Fibroblast of pulmonary artery (primary cell): ENCODE measurements around the gene JAKMIP1.

Experiments
- DNase-seq: peaks from one replicate; pipeline ENCODE4 v3.0.0-alpha.2; 2010; ENCODE audit warnings: low read depth
- H3K4me3 ChIP-seq: replicated peaks from 2 replicates; pipeline ENCODE4 v1.5.1; 2011; ENCODE audit warnings: low read depth, mild to moderate bottlenecking, control low read depth, low read length, moderate library complexity
- TF ChIP-seq, protein P1 (sequence below): IDR thresholded peaks from 2 replicates; pipeline ENCODE4 v1.5.1; 2011; ENCODE audit warnings: mild to moderate bottlenecking, control low read depth, low read length, inconsistent platforms; ENCODE audit errors: missing control alignments

The JAKMIP1 gene

DNA sequence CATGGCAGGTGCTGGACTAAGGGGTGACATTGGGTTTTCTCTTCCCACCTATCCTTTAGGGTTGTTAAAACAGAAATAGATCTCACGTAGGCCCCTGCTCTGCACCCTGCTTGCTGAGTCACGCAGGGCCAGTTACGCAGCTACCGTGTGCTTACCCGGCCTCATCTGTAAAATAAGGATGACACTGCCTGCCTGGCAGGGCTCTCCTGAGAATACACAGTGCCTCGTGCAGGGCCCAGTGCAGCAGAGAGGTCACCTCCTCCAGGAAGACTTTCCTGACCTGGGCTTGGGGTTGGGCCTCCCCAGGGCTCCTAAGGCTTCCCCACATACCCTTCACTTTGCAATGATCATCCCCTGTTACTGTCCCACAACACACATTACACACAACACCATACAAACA, 33.6 kb upstream of the JAKMIP1 start:
- no peak for DNase-seq
- TF ChIP-seq, protein P1, sequence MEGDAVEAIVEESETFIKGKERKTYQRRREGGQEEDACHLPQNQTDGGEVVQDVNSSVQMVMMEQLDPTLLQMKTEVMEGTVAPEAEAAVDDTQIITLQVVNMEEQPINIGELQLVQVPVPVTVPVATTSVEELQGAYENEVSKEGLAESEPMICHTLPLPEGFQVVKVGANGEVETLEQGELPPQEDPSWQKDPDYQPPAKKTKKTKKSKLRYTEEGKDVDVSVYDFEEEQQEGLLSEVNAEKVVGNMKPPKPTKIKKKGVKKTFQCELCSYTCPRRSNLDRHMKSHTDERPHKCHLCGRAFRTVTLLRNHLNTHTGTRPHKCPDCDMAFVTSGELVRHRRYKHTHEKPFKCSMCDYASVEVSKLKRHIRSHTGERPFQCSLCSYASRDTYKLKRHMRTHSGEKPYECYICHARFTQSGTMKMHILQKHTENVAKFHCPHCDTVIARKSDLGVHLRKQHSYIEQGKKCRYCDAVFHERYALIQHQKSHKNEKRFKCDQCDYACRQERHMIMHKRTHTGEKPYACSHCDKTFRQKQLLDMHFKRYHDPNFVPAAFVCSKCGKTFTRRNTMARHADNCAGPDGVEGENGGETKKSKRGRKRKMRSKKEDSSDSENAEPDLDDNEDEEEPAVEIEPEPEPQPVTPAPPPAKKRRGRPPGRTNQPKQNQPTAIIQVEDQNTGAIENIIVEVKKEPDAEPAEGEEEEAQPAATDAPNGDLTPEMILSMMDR, result no peak
- no peak overlapping the region for H3K4me3 ChIP-seq

DNA sequence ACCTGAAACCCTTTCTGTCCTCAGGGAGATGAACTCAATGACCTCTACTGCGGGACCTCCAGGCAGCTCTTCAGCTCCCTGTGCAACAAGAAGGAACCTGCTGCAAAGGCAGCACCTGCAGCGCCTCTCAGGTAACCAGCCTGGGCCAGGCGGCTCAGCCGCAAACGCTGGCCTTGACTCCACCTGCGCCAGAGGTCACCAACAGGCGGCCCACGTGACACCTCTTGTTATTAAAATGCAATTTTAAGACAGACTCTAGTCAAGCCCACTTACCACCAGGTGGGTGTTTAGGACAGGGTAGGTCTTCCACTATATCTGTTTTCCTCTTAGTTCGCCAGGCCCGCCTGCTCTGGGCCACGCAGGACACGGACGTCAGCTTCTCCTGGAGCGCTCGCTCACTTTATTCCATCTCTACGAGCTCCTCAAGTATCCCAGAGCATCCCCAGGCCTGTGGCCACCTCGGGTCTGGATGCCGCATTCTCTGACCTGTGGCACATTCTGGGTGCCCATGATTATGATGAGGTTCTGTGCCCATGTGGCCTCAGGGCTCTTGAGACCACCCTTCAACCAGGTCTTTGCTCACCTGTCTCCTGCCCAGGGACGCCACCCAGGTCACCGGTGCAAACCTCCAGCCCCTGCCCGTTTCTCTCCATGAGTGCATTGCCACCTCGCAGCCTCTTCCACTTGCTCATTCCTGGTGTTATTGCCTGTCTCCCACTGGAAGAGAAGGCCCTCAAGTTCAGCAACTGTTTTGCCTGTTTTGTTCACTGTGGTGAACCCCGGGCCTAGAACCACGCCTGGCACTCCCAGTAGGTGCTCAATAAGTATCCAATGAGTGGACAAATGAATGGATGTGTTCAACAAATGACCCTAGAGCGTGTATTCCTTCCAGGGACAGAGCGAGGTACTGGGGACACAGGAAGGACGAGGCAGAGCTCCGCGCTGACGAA, 32.8 kb upstream of the JAKMIP1 start:
- DNase-seq, result no peak
- TF ChIP-seq, protein P1, result no peak
- no peak overlapping the region for H3K4me3 ChIP-seq

DNA sequence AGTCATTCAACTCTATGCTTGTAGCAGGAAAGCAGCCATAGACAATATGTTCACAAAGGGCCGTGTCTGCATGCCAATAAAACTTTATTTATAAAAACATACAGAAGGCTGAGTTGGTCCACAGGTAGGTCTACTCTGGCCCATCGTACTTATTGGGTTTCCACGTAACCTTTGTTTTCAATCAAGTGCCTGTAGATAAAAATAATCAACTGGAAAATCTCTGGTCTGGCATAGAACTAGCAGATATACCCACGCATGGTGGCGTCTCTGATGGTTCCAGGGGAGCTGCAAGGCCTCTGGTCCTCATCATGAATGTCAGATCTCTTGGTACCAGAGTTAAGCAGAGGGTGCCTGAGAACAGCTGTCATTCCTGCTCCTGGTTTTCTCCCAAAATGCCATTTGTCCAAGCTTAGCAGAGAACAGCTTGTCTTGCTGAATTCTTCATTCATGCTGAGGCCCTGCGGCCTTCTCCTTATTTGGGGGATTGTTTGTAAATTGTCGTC, 31.4 kb upstream of the JAKMIP1 start:
- TF ChIP-seq, protein P1, result no peak

DNA sequence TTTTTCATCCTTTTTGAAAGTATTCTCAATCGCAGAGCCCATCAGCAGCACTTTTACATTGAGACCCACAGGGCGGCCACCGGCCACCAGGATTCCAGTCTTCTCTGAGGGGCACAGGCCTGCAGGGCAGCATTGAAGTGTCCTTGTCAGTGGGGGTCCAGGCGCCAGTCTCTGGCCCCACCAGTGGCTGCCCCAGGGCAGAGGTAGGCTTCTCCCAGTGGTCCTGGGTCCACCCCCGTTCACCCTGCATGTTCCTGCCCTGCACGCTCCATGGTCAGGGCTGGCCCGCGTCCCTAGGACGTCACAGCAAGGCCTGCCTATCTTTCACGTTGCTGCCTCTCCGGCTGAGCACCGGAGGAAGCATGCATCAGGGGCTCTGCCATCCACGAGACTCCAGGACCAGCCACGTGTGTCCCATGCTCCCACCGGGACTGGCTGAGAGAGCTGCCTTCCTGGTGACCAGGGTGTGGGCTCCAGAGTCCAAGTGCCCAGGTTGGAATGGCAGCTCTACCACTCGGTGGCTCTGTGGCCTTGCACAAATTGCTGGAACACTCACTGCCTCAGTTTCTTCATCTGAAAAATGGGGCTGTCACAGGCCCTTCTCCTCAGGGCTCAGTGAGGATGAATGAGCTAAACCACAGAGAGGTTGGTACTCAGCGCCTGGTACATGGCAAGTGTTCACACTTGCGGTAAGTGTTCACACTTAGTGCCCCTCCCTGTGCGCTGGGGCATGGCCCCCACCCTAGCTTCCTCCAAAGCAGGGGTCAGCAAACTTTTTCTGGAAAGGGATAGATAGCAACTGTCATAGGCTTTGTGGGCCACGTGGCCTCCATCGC, 30.7 kb upstream of the JAKMIP1 start:
- H3K4me3 ChIP-seq, result no peak overlapping the region
- DNase-seq, result no peak
- TF ChIP-seq, protein P1, result no peak

More for the DNA sequence above, 31.4 kb upstream of the JAKMIP1 start:
- H3K4me3 ChIP-seq, result no peak overlapping the region
- no peak for DNase-seq

DNA sequence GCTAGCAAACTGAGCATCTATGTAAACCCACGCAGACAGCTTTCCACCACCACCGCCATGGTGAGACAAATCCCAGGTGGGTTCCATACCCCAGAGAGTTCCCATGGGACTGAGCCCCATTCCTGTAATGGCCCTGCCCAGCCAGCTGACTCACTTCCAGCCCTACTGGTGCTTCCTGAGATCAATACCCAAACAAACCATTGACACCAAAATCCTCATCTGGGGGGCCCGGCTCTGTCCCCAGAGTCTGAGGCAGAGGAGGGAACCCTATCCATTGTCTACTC, 30.1 kb upstream of the JAKMIP1 start:
- H3K4me3 ChIP-seq, result no peak overlapping the region
- TF ChIP-seq, protein P1, result no peak
- DNase-seq, result no peak

DNA sequence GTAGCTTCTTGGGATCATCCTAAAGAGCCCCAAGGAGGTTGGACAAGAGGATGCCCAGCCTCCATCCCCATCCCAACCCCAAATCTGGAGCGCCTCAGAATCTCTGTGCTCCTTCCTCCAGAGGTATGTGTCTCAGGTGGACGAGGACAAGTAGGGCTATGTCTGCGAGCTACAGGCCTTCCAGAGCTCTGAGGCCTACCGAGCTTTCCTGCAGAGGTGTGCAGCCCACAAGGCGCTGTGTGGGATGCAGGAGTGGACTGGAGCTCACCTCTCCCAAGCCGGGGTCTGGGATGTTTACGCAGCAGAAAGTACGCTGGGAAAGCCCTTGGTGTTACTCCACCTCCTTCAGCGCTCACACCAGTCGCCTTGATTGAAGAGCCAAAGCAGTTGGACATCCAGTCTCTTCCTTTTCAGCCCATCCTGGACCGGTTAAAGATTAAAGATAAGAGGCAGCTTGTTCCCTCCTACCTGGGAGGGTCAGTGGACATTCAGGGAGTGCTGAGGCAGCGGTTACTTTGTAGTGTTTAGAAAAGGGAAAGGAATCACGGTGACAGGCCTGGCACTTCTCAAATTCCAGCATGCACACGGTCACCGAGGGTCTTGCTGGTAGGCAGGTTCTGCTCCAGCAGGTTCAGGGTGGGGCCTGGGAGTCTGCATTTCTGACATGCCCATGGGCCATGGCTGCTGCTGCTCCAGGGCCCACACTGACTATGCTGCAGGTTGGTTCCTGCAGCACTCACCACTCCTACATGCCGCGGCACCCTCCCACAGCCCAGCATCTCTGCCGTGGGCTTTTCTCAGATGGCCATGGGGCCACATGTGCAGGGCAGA, 29.5 kb upstream of the JAKMIP1 start:
- TF ChIP-seq, protein P1, result no peak
- no peak for DNase-seq
- no peak overlapping the region for H3K4me3 ChIP-seq
